Measurements from ENCODE around the gene DNM3.

Gene DNM3

GRCh38 chr1:172397221-172397620 lies 555.9 kb downstream of the DNM3 start:
- Histone ChIP-seq H3K27me3 (ENCODE audit: control insufficient read depth in 5 of 5, insufficient read depth in 4 of 5, low read length in 5 of 5) (no peaks in the 10 kb centered on the region), H3K4me1 (ENCODE audit: control insufficient read depth in 5 of 5, insufficient read depth in 5 of 5, low read length in 5 of 5) (peaks cover 0 to 22% (median 10%) of the 10 kb centered on the region in 5 donors), H3K9ac (ENCODE audit: low read length in 5 of 5) (no peak overlapping the region)

GRCh38 chr1:172397633-172398032 lies 556.3 kb downstream of the DNM3 start:
- Histone ChIP-seq H3K9me3 (ENCODE audit: control insufficient read depth in 5 of 5, low read length in 5 of 5) (no peaks in the 10 kb centered on the region), H3K9ac (ENCODE audit: low read length in 5 of 5) (no peak overlapping the region), H3K36me3 (ENCODE audit: control insufficient read depth in 5 of 5, insufficient read depth in 5 of 5, low read length in 5 of 5) (no peaks in the 10 kb centered on the region), H3K4me1 (ENCODE audit: control insufficient read depth in 5 of 5, insufficient read depth in 5 of 5, low read length in 5 of 5) (peaks cover 0 to 22% (median 10%) of the 10 kb centered on the region in 5 donors), H3K4me3 (ENCODE audit: low read depth in 1 of 5, low read length in 5 of 5) (no peak overlapping the region), H3K27me3 (ENCODE audit: control insufficient read depth in 5 of 5, insufficient read depth in 4 of 5, low read length in 5 of 5) (no peaks in the 10 kb centered on the region), H3K27ac (ENCODE audit: low read depth, low read length) (no peak overlapping the region)

More at GRCh38 chr1:172397221-172397620, 555.9 kb downstream of the DNM3 start:
- H3K9me3 ChIP-seq (ENCODE audit: control insufficient read depth in 5 of 5, low read length in 5 of 5), result no peaks in the 10 kb centered on the region
- no peak overlapping the region for H3K4me3 ChIP-seq (ENCODE audit: low read depth in 1 of 5, low read length in 5 of 5)
- no peak overlapping the region for H3K27ac ChIP-seq (ENCODE audit: low read depth, low read length)
- no peaks in the 10 kb centered on the region for H3K36me3 ChIP-seq (ENCODE audit: control insufficient read depth in 5 of 5, insufficient read depth in 5 of 5, low read length in 5 of 5)

GRCh38 chr1:172398193-172398592 lies 556.9 kb downstream of the DNM3 start:
- no peaks in the 10 kb centered on the region for H3K27me3 ChIP-seq (ENCODE audit: control insufficient read depth in 5 of 5, insufficient read depth in 4 of 5, low read length in 5 of 5)
- no peaks in the 10 kb centered on the region for H3K36me3 ChIP-seq (ENCODE audit: control insufficient read depth in 5 of 5, insufficient read depth in 5 of 5, low read length in 5 of 5)
- peak overlapping the region; percentile 84 for H3K27ac ChIP-seq (ENCODE audit: low read depth, low read length)
- no peak overlapping the region for H3K9ac ChIP-seq (ENCODE audit: low read length in 5 of 5)
- H3K4me1 ChIP-seq (ENCODE audit: control insufficient read depth in 5 of 5, insufficient read depth in 5 of 5, low read length in 5 of 5), result peaks cover 0 to 22% (median 10%) of the 10 kb centered on the region in 5 donors
- H3K9me3 ChIP-seq (ENCODE audit: control insufficient read depth in 5 of 5, low read length in 5 of 5), result no peaks in the 10 kb centered on the region
- no peak overlapping the region for H3K4me3 ChIP-seq (ENCODE audit: low read depth in 1 of 5, low read length in 5 of 5)

DNA sequence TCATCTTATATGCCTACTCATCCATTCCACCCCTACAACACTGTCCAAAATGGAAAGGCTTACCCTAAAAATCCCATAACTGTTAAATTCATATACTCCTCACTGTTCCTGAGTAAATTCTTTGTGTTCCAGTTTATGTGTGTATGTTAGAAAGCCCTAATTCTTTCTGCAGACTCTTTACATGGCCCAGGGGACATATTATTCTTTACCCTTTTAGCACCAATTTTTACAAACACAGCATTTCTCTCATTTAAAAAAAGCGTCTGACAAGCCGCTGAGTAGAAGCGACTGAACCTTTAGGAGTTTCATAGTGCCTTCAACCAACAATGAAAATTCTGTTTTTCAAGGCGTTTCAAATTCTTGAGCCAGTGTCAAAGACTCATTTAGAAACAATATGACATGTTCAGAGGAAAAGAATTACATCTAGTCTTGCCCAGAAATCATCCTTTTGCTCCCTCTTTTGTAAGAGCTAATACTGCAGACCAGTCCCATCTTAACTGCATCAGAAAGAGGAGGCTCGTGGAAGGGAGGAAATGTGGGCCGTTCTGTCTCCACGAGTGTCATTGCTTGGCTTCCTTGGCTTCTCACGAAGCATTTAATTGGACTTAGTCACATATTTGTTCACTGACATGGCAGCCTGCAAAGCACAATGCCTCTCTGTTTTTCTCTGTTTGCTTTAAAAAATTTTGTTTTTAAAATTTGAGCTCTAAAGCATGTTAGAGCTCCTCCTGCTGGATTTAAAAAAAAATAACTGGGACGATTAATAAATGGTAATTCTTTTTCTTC lies 557.9 kb downstream of the DNM3 start:
- Histone ChIP-seq H3K4me3 (ENCODE audit: low read depth in 1 of 5, low read length in 5 of 5) (peak overlapping the region; percentile 20 to 67 (median 45)), H3K27me3 (ENCODE audit: control insufficient read depth in 5 of 5, insufficient read depth in 4 of 5, low read length in 5 of 5) (no peaks in the 10 kb centered on the region), H3K36me3 (ENCODE audit: control insufficient read depth in 5 of 5, insufficient read depth in 5 of 5, low read length in 5 of 5) (no peaks in the 10 kb centered on the region), H3K9me3 (ENCODE audit: control insufficient read depth in 5 of 5, low read length in 5 of 5) (no peaks in the 10 kb centered on the region), H3K4me1 (ENCODE audit: control insufficient read depth in 5 of 5, insufficient read depth in 5 of 5, low read length in 5 of 5) (peaks cover 0 to 22% (median 10%) of the 10 kb centered on the region in 5 donors), H3K9ac (ENCODE audit: low read length in 5 of 5) (peak overlapping the region in 1 of 5 donors; percentile 53), H3K27ac (ENCODE audit: low read depth, low read length) (peak overlapping the region; percentile 84)

- no peak overlapping the region for H3K4me3 ChIP-seq (ENCODE audit: low read depth in 1 of 5, low read length in 5 of 5)
- no peaks in the 10 kb centered on the region for H3K36me3 ChIP-seq (ENCODE audit: control insufficient read depth in 5 of 5, insufficient read depth in 5 of 5, low read length in 5 of 5)
- no peak overlapping the region for H3K27ac ChIP-seq (ENCODE audit: low read depth, low read length)
- no peaks in the 10 kb centered on the region for H3K27me3 ChIP-seq (ENCODE audit: control insufficient read depth in 5 of 5, insufficient read depth in 4 of 5, low read length in 5 of 5)
- no peaks in the 10 kb centered on the region for H3K9me3 ChIP-seq (ENCODE audit: control insufficient read depth in 5 of 5, low read length in 5 of 5)
- H3K9ac ChIP-seq (ENCODE audit: low read length in 5 of 5), result no peak overlapping the region
- peaks cover 0 to 17% (median 10%) of the 10 kb centered on the region in 5 donors for H3K4me1 ChIP-seq (ENCODE audit: control insufficient read depth in 5 of 5, insufficient read depth in 5 of 5, low read length in 5 of 5)
Observed at GRCh38 chr1:172399756-172400721, 558.7 kb downstream of the DNM3 start.

GRCh38 chr1:172400722-172401105 lies 559.4 kb downstream of the DNM3 start:
- H3K4me3 ChIP-seq (ENCODE audit: low read depth in 1 of 5, low read length in 5 of 5), result no peak overlapping the region
- H3K9ac ChIP-seq (ENCODE audit: low read length in 5 of 5), result no peak overlapping the region
- peaks cover 0 to 17% (median 10%) of the 10 kb centered on the region in 5 donors for H3K4me1 ChIP-seq (ENCODE audit: control insufficient read depth in 5 of 5, insufficient read depth in 5 of 5, low read length in 5 of 5)
- no peaks in the 10 kb centered on the region for H3K36me3 ChIP-seq (ENCODE audit: control insufficient read depth in 5 of 5, insufficient read depth in 5 of 5, low read length in 5 of 5)
- no peak overlapping the region for H3K27ac ChIP-seq (ENCODE audit: low read depth, low read length)
- no peaks in the 10 kb centered on the region for H3K27me3 ChIP-seq (ENCODE audit: control insufficient read depth in 5 of 5, insufficient read depth in 4 of 5, low read length in 5 of 5)
- no peaks in the 10 kb centered on the region for H3K9me3 ChIP-seq (ENCODE audit: control insufficient read depth in 5 of 5, low read length in 5 of 5)

DNA sequence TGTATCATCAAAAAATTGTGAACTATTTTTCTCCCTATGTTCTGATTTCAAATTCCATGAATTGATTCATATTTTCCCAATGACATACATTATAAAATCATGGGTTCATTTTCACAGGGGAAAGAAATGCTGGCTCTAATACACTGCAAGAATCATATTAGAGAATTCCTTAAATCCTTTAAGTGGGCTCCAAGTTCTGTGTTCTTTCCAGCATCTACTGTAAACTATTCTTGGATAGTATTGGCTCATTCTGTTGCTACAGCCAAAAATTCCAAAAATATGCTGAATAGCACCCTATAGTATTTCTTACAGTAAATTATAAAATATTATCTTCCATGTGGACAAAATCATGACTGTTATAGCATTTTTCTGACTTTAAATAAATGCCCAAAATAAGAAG lies 560.2 kb downstream of the DNM3 start:
- Histone ChIP-seq H3K27me3 (ENCODE audit: control insufficient read depth in 5 of 5, insufficient read depth in 4 of 5, low read length in 5 of 5) (no peaks in the 10 kb centered on the region), H3K4me1 (ENCODE audit: control insufficient read depth in 5 of 5, insufficient read depth in 5 of 5, low read length in 5 of 5) (peaks cover 0 to 17% (median 10%) of the 10 kb centered on the region in 5 donors), H3K27ac (ENCODE audit: low read depth, low read length) (no peak overlapping the region), H3K4me3 (ENCODE audit: low read depth in 1 of 5, low read length in 5 of 5) (no peak overlapping the region), H3K9me3 (ENCODE audit: control insufficient read depth in 5 of 5, low read length in 5 of 5) (no peaks in the 10 kb centered on the region), H3K9ac (ENCODE audit: low read length in 5 of 5) (no peak overlapping the region), H3K36me3 (ENCODE audit: control insufficient read depth in 5 of 5, insufficient read depth in 5 of 5, low read length in 5 of 5) (no peaks in the 10 kb centered on the region)

DNA sequence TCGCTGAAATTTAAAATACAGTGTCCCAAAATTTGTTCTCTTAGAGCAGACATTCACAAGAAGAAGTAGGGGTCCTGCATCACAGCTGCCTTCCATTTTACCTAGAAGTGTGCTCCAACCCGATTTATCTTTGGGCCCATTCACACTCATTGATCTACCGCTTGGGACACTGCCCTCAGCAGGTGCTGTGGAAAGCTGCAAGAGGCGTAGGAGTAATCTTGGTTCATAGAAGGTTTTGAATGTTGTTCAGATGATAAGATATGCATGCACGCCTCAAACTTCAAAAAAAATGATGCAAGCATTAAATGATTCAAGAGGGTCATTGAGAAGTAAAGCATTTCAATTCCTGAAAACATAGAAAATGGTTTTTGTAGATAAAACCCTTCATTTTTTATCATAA lies 560.6 kb downstream of the DNM3 start:
- H3K4me3 ChIP-seq (ENCODE audit: low read depth in 1 of 5, low read length in 5 of 5), result no peak overlapping the region
- H3K9me3 ChIP-seq (ENCODE audit: control insufficient read depth in 5 of 5, low read length in 5 of 5), result no peaks in the 10 kb centered on the region
- peaks cover 0 to 17% (median 10%) of the 10 kb centered on the region in 5 donors for H3K4me1 ChIP-seq (ENCODE audit: control insufficient read depth in 5 of 5, insufficient read depth in 5 of 5, low read length in 5 of 5)
- H3K9ac ChIP-seq (ENCODE audit: low read length in 5 of 5), result no peak overlapping the region
- no peak overlapping the region for H3K27ac ChIP-seq (ENCODE audit: low read depth, low read length)
- H3K36me3 ChIP-seq (ENCODE audit: control insufficient read depth in 5 of 5, insufficient read depth in 5 of 5, low read length in 5 of 5), result no peaks in the 10 kb centered on the region
- no peaks in the 10 kb centered on the region for H3K27me3 ChIP-seq (ENCODE audit: control insufficient read depth in 5 of 5, insufficient read depth in 4 of 5, low read length in 5 of 5)

DNA sequence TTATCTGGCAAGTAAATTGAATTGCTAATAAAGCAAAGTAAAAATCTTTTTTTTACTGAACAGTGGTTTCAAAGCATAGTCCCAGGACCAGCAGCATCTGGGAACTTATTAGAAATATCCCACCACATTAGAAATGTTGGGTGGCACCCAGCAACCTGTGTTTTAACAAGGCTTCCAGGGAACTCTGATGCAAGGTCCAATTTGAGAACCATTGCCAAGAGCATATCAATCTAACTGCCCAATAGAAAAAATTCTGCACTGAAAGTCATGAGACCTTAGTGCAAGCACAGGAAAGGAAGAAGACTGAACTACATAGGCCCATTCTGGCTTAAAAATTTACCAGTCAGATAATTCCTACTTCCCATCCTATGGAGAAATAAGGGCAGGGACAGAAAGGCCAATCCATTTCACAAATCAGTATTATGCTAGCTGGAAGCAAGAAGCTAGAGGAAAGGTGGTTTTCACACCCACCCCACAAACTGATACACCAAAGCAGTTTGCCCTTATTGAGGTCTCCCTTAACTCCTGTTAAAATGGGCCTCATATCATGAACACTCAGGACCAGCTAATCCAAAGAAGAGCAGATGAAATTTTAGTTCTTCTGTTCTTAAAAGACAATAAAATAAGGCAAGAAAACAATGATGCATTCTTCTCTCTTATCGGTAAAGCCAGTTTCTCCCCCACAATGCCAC lies 561.7 kb downstream of the DNM3 start:
- Histone ChIP-seq H3K27ac (ENCODE audit: low read depth, low read length) (no peak overlapping the region), H3K9ac (ENCODE audit: low read length in 5 of 5) (no peak overlapping the region), H3K4me3 (ENCODE audit: low read depth in 1 of 5, low read length in 5 of 5) (no peak overlapping the region), H3K27me3 (ENCODE audit: control insufficient read depth in 5 of 5, insufficient read depth in 4 of 5, low read length in 5 of 5) (no peaks in the 10 kb centered on the region), H3K9me3 (ENCODE audit: control insufficient read depth in 5 of 5, low read length in 5 of 5) (no peaks in the 10 kb centered on the region), H3K4me1 (ENCODE audit: control insufficient read depth in 5 of 5, insufficient read depth in 5 of 5, low read length in 5 of 5) (peaks cover 0 to 17% (median 10%) of the 10 kb centered on the region in 5 donors), H3K36me3 (ENCODE audit: control insufficient read depth in 5 of 5, insufficient read depth in 5 of 5, low read length in 5 of 5) (no peaks in the 10 kb centered on the region)
